Mucosa of descending colon (tissue), 3 donors: ENCODE measurements around the gene DPYD. TPM values are rescaled to one million over a fixed set of nuclear protein-coding genes. Genes with fewer than 3 reads are reported as not detected.

Experiments
- ATAC-seq: fragments of 200-7000 bp; cut with Tn5 transposase; one replicate; pipeline ENCODE4 v1.9.1; 2020; ENCODE audit warnings: mild to moderate bottlenecking, moderate library complexity
- DNase-seq, 3 donors: peaks; one replicate each; pipeline ENCODE4 v3.0.0-alpha.2; 2020
- H3K36me3 ChIP-seq: fragments of 200-600 bp; one replicate; pipeline ENCODE4 v1.8.0; 2021; ENCODE audit warnings: low read depth, mild to moderate bottlenecking
- H3K4me1 ChIP-seq: fragments of 200-600 bp; one replicate; pipeline ENCODE4 v1.8.0; 2021; ENCODE audit warnings: low read depth, mild to moderate bottlenecking
- H3K4me3 ChIP-seq: fragments of 200-600 bp; one replicate; pipeline ENCODE4 v1.8.0; 2021; ENCODE audit warnings: mild to moderate bottlenecking
- H3K9me3 ChIP-seq: fragments of 200-600 bp; one replicate; pipeline ENCODE4 v1.8.0; 2021; ENCODE audit warnings: mild to moderate bottlenecking
- intact Hi-C, 2 donors: fragments of 100-400 bp; cut with DNase I in 1 of 2; cut with micrococcal nuclease in 1 of 2; formaldehyde crosslinking; loops; one replicate each; pipeline versions ENCODE4 v1.11.0 to v1.11.1; 2022; cut with DNase I, micrococcal nuclease
- total RNA-seq, 3 donors: library from RNA; stranded (reverse); fragmentation: NEBNext Ultra II Directional in 2 of 3; extraction: Animal tissue kit (Norgen Biotek cat#: 25700) in 2 of 3; gene quantifications; one replicate each; pipeline versions ENCODE4 v1.2.1 to v1.2.4, GENCODE V29; 2021 to 2023
- TF ChIP-seq, protein P1 (sequence below): fragments of 200-600 bp; IDR thresholded peaks from one replicate; pipeline ENCODE4 v1.8.0; 2022; ENCODE audit warnings: antibody characterized with exemption, mild to moderate bottlenecking
- donor health status: DM: no; HTN: no; CAD: no; lungs with moderate emphysema.
- donor health status: DM: no; HTN: no; CAD: no.
- donor health status: DM: no; HTN: yes; CAD: no.

The DPYD gene
- total RNA-seq, 3 donors from 2014 or later = 13.8 to 33.3 (median 19.7) TPM

DNA sequence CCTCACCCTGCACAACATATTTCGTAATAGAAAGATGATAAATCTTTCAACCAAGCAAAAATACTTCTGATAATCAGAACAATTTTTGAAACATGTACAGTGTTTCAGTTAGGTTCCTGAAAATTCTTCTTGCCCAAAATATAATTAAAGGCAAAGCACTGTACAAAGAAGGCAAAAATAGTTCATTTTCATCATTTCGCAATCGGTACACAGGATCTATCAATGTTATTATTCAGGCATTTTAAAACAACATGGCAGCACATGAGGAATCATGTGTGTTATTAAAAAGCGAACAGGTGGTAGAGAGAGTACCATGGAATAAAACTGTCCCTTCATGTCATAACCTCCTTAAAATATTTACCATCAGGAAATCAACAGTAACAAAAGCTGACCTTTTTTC lies 356.9 kb downstream of the DPYD start:
- no peaks in the 10 kb centered on the region for H3K9me3 ChIP-seq
- intact Hi-C loops = no loop called here
- ATAC-seq (no peak), DNase-seq (no peak)
- TF ChIP-seq, protein P1, sequence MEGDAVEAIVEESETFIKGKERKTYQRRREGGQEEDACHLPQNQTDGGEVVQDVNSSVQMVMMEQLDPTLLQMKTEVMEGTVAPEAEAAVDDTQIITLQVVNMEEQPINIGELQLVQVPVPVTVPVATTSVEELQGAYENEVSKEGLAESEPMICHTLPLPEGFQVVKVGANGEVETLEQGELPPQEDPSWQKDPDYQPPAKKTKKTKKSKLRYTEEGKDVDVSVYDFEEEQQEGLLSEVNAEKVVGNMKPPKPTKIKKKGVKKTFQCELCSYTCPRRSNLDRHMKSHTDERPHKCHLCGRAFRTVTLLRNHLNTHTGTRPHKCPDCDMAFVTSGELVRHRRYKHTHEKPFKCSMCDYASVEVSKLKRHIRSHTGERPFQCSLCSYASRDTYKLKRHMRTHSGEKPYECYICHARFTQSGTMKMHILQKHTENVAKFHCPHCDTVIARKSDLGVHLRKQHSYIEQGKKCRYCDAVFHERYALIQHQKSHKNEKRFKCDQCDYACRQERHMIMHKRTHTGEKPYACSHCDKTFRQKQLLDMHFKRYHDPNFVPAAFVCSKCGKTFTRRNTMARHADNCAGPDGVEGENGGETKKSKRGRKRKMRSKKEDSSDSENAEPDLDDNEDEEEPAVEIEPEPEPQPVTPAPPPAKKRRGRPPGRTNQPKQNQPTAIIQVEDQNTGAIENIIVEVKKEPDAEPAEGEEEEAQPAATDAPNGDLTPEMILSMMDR = no peak
- no peaks in the 10 kb centered on the region for H3K4me1 ChIP-seq
- no peaks in the 10 kb centered on the region for H3K36me3 ChIP-seq
- no peak overlapping the region for H3K4me3 ChIP-seq

DNA sequence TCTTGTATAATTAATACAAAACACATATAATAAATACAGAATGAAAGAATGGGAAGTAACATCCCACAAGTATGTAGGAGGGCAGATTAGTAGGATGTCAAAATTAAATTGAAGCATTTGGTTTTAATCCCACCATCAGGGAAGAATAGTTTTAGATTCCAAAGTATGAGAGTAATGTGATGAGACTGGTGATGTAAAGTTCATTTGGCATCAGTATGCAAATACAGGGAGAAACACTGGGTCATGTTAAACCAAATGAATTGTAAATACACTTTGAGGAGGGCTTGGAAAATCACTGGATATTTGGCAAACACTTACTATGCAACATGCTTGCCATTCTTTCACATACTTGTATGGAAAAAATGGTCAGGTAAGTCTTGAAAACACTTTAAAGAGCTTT lies 358.8 kb downstream of the DPYD start:
- DNase-seq (no peak), ATAC-seq (no peak)
- H3K9me3 ChIP-seq = no peaks in the 10 kb centered on the region
- H3K4me3 ChIP-seq = no peak overlapping the region
- no peaks in the 10 kb centered on the region for H3K4me1 ChIP-seq
- intact Hi-C loops = no loop called here
- TF ChIP-seq, protein P1 = no peak
- H3K36me3 ChIP-seq = no peaks in the 10 kb centered on the region

DNA sequence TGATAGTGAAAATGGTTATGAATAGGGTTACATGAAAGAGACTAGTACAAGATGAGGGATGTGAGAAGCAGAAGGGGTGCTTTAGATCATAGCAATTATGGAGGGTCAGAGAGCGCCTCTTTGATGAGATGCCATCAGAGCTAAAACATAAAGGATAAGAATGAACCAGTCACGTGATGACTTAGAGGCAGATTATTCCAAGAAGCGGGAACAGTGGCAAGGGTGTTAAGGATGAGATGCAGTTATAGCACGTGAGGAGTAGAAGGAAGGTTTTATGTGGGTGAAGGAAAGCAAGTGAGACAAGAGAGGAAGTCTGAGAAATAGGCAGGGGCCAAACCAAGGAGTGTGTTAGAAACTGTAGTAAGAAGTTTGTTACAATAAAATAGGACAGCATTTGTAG lies 360.1 kb downstream of the DPYD start:
- TF ChIP-seq, protein P1 = no peak
- H3K4me1 ChIP-seq = no peaks in the 10 kb centered on the region
- ATAC-seq (no peak), DNase-seq (no peak)
- intact Hi-C loops = no loop called here
- no peaks in the 10 kb centered on the region for H3K36me3 ChIP-seq
- H3K9me3 ChIP-seq = no peaks in the 10 kb centered on the region
- no peak overlapping the region for H3K4me3 ChIP-seq

DNA sequence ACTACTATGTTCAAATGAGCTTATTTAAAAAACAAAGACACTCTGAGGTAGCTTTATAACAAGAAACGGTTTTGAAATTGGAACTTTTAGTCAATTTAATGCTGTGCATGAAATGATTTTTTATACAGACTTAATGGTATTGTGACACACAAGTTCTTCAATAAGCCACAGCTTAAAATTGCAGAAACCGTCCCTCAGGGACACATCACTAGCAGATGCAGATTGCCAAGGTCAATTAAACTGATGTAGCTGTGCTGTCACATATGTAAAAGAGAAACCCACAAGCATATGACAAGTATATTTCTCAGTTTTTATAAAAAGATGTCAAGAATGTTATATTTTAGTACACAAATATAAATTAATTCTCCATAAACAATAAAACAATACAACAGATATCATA lies 366.9 kb downstream of the DPYD start:
- DNase-seq (no peak), ATAC-seq (no peak)
- Histone ChIP-seq H3K9me3 (no peaks in the 10 kb centered on the region), H3K4me3 (no peak overlapping the region), H3K4me1 (no peaks in the 10 kb centered on the region), H3K36me3 (no peaks in the 10 kb centered on the region)
- TF ChIP-seq, protein P1 = no peak
- intact Hi-C loops = no loop called here

DNA sequence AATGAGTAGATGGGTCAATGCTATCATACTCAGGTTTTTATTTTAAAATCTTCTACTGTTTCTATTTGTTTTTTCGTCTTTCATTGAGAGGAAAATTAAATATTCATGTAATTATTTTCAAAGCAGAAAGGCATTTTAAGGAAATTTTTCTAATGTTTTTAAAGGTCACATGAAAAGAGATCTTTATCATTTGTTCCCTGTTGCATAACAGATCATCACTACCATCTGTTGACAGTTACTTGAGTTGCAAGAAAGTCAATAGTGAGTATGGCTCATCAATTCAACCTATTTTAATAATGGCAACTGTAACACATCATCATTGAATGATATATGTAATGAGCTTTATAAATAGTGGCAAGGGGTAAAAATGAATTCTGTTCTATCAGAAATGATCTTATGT lies 369.7 kb downstream of the DPYD start:
- intact Hi-C loops = no loop called here
- no peaks in the 10 kb centered on the region for H3K4me1 ChIP-seq
- no peak overlapping the region for H3K4me3 ChIP-seq
- ATAC-seq (no peak), DNase-seq (no peak)
- H3K9me3 ChIP-seq = no peaks in the 10 kb centered on the region
- TF ChIP-seq, protein P1 = no peak
- no peaks in the 10 kb centered on the region for H3K36me3 ChIP-seq

DNA sequence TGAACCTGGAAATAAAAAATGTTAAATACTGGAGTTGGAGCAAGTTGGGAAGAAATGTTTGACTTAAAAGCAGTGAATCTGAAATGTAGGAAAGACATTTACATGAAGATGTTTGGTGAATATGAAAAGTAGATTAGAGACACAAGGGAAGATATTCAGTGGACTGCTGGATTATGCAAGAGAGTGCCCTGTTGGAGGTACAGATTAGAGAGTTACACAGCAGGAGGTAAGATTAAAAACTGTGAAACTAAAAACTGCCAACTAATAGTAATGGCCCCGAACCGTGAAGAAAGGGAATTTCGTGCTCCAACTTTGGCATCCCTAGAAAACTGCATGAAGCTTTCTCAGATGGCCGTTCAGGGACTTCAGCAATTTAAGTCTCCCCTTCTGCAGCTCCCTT lies 375.4 kb downstream of the DPYD start:
- no peak for ATAC-seq
- no peak for DNase-seq
- TF ChIP-seq, protein P1 = no peak
- no peaks in the 10 kb centered on the region for H3K4me1 ChIP-seq
- no peaks in the 10 kb centered on the region for H3K9me3 ChIP-seq
- no peaks in the 10 kb centered on the region for H3K36me3 ChIP-seq
- intact Hi-C loops = no loop called here
- H3K4me3 ChIP-seq = no peak overlapping the region
